GM12891 (cell line): ENCODE measurements around the gene LCNL1.

Experiments
- DNase-seq: peaks from one replicate; pipeline ENCODE4 v3.0.0; 2011; ENCODE audit warnings: low spot score; ENCODE audit not compliant: insufficient read length
- FAIRE-seq: peaks from 2 replicates; lab custom pipeline; 2011; peaks lifted over from hg19 to GRCh38; lab: Jason Lieb, UNC
- PAX5 ChIP-seq: IDR thresholded peaks from 2 replicates; pipeline ENCODE4 v1.6.1; 2011; ENCODE audit warnings: low read length, moderate library complexity, mild to moderate bottlenecking; ENCODE audit not compliant: insufficient read depth, severe bottlenecking
- POLR2A ChIP-seq: IDR thresholded peaks from 2 replicates; pipeline ENCODE4 v1.6.1; 2011; ENCODE audit warnings: low read depth, low read length, control low read depth
- POLR2AphosphoS5 ChIP-seq: IDR thresholded peaks from 2 replicates; pipeline ENCODE4 v1.6.1; 2011; ENCODE audit warnings: low read depth, low read length, control low read depth
- POU2F2 ChIP-seq: IDR thresholded peaks from 2 replicates; pipeline ENCODE4 v1.6.1; 2011; ENCODE audit warnings: low read depth, mild to moderate bottlenecking, control low read depth, low read length, moderate library complexity
- SPI1 ChIP-seq: IDR thresholded peaks from 2 replicates; pipeline ENCODE4 v1.6.1; 2011; ENCODE audit warnings: low read depth, low read length, control low read depth
- TAF1 ChIP-seq: IDR thresholded peaks from 2 replicates; pipeline ENCODE4 v1.6.1; 2011; ENCODE audit warnings: low read depth, low read length, control low read depth

Gene LCNL1

DNA sequence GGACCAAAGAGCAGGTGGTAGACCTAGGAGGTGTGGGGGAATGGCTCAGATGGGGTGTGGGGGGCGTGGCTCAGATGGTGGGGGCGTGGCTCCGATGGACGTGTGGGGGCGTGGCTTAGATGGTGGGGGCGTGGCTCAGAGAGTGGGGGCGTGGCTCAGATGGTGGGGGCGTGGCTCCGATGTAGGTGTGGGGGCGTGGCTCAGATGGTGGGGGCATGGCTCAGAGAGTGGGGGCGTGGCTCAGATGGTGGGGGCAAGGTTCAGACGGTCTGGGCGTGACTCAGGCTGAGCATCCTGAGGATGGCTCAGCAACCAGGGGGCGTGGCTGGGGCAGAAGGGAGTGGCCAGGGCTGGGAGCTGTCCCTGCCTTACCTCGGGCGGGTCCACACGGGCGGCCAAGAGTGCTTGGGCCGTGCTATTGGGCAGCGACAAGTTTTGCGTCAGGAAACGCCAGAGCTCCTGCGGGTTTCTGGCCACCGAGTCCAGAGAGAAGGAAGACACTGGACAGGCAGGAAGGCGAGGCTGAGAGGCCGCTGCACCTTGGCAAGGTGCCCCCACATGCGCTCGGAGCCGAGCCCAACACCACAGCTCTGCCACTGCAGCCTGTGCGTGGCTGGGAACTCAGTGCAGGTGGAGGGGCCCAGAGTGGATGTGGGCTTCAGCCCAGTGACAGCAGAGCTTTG is 39.3 kb downstream of the LCNL1 start:
- DNase-seq: peak; percentile 78
- TF ChIP-seq TAF1 (no peak), POU2F2 (no peak), POLR2A (no peak), PAX5 (no peak), SPI1 (no peak), POLR2AphosphoS5 (no peak)
- FAIRE-seq: peak; percentile 97

DNA sequence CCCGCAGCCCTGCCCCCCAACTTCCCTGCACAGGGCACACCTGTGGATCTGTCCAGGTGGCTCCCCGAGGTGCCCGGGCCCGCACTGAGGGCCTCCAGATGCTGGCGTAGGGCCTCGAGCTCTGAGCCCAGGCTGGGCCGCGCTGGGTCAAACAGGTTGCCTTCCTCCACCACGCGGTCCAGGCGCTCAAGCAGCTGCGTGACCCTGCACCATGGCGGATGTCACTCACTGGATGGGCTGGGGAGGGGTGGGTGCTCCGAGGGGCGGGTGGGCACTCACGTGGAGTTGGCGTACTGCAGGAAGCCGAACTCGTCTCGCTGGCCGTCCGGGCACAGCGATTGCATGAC is 39.8 kb downstream of the LCNL1 start:
- FAIRE-seq (no peak), DNase-seq (no peak)
- no peak for TF ChIP-seq TAF1
- TF ChIP-seq SPI1: no peak
- TF ChIP-seq POLR2AphosphoS5: no peak

- no peak for FAIRE-seq
- TF ChIP-seq POLR2A (no peak), PAX5 (no peak), TAF1 (no peak), SPI1 (no peak), POU2F2 (no peak), POLR2AphosphoS5 (no peak)
- no peak for DNase-seq
Measured at GRCh38 chr9:137023157-137023556, 40.4 kb downstream of the LCNL1 start.

GRCh38 chr9:137023583-137023991 is 40.8 kb downstream of the LCNL1 start:
- FAIRE-seq (no peak), DNase-seq (no peak)
- TF ChIP-seq POU2F2 (no peak), POLR2A (no peak), SPI1 (no peak), TAF1 (no peak), PAX5 (no peak), POLR2AphosphoS5 (no peak)

- TF ChIP-seq POLR2A (no peak), POLR2AphosphoS5 (no peak), POU2F2 (no peak), TAF1 (no peak), SPI1 (no peak), PAX5 (no peak)
- DNase-seq: no peak
- no peak for FAIRE-seq
Measured at GRCh38 chr9:137025517-137025966, 42.7 kb downstream of the LCNL1 start.

DNA sequence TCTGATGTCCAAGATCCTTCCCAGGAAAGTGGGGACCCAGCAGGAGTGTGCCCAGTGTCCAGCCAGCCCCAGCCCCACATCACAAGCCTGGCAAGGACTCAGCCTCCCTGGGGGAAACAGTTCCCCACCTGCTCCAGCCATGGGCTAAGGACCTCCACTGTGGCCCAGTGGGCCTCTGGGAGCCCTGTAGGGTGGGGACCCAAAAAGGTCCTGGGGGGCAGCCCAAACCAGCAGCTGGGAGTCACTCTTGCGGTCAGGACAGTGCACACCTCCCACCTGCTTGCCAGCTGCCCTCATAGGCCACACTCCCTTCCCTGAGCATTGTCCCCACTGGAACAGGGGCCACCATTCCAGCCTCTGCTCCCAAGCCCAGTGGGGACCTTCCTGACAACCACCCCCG is 43.6 kb downstream of the LCNL1 start:
- FAIRE-seq (no peak), DNase-seq (no peak)
- TF ChIP-seq POLR2A (no peak), TAF1 (no peak), POU2F2 (no peak), SPI1 (no peak), POLR2AphosphoS5 (no peak), PAX5 (no peak)

DNA sequence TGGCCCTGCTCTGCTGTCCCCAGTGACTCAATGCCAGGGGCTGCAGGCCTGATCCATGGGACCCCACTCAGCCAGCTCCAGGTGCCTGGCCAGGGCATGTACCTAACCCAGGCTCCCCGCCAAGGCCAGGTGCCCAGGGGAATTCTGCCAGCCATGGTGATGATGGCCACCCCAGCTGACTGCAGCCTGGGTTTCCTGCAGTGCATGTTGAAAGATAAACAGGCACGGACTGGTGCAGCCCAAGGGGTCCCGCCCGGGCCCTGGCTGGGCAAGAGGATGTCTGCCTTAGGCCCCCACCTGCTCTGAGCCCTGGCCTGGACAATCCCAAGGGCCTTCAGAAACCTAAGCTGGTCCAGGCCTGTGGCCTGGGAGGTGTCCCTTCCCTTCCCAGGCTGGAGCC is 44.0 kb downstream of the LCNL1 start:
- no peak for FAIRE-seq
- no peak for TF ChIP-seq SPI1
- DNase-seq: no peak

DNA sequence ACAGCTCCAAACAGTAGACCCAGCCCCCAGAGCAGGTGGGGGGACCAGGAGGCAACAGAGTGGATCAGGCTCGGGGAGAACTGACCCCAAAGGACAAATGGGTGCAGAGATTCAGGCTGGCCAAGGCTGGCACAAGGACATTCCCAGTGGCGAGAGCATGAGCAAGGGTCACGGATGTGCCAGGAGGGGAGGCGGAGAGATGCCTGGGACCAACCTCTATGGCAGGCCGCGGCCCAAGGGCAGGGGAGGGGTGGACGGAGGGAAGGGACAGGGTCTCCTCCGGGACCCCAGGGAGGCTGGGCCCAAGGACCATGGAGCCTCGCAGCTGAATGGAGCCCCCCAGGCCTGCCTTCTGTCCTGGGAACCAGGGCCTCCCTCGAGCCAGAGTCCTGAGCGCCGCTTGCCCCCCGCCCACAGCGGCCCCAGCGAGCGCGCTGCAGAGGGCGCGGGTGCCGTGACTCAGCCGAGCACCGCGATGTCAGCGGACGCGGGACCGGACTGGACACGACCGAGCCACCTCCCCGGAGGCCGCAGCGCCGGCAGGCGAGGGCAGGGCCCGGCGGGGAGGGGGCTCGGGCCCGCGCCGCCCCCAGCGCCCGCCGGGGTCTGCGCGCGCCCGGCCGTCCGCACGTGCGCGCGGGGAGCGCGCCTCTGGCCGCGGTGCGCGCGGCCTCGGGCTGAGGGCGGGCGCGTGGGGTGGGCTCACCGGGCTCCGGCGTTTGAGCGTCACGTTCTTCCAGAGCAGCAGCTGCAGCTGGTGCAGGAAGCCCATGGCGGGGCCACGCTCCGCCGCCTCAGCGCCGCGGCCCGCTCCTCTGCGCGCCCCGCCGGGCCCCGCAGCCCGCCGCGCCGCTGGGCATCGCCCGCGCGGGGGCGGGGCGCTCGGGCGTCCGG is 44.8 kb downstream of the LCNL1 start, which contains the start of gene ABCA2:
TSS of gene ABCA2 (minus strand) at position 869 of the 894 bp plus-strand sequence. CDS start at position 772, 97 bp downstream.
- peak; percentile 66 for FAIRE-seq
- no peak for DNase-seq
- peak; percentile 13 for TF ChIP-seq PAX5
- TF ChIP-seq POU2F2: no peak

DNA sequence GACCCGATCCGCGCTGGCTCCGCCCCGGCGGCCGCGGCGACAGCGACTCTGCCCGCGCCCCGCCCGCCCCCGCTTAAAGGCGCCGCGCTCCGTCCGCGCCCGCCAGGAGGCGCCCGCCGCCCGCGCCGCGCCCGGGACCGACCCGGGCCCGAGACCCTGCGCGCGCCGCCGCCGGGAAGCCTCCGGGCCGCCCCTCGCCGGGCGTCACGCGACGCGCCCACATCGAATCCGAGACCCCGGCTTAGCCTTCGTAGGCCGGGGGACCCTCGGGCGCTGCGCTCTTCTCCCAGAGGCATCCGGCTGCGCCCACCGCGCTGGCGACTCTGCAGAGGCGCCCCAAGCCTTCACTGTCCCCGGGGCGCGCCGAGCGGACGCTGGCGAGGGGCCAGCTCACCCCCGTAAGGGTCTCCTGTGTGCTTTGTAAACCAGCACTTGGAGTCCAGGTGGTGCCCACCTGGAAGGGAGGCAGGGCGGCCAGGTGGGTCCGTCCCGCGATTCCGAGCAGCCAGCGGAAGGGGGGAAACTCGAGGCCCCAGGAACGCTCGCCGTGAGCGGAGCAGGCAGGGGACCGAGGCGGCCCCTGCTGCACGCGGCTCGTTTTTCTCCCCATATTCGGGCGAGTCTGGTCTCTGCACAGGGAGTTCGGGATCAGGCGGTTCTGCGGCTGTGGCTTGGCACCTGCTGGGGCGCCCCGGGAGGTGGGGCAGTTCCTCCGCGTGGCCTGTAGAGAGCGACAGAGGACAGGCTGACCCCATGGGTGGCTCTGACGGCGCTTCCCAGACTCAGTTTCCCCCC is 45.7 kb downstream of the LCNL1 start:
- TF ChIP-seq PAX5 (no peak), POU2F2 (no peak), POLR2A (no peak), TAF1 (no peak), POLR2AphosphoS5 (no peak), SPI1 (no peak)
- FAIRE-seq: peak; percentile 88
- DNase-seq: peak; percentile 70
